NCI-H82 treated with DMSO at 0.1 percent for 48 hours (cell line): Measurements from ENCODE around the gene TNFRSF4.

ENCODE experiments used
- DNase-seq: peaks from one replicate; lab custom pipeline; 2025; ENCODE audit not compliant: unreplicated experiment; lab: John Stamatoyannopoulos, UW

The TNFRSF4 gene

DNA sequence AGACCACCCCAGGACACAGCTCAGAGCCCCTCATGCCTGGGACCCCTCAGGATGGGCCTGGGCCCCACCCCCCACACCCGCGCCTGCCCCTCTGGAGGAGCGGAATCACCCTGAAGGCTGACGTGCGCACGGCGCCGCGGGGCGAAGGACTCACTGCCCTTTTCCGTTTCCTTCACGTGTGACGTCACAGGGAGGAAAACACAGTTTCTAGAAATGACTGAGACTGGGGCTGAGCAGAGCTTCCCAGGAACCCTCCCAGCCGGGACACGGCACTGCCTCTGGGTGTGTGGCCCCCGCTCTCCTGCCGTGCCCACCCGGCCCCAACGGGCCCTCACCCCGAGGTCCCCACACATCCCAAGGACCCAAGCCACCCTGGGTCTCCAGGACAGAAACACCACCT is 5.4 kb upstream of the TNFRSF4 start:
- DNase-seq: no peak

DNA sequence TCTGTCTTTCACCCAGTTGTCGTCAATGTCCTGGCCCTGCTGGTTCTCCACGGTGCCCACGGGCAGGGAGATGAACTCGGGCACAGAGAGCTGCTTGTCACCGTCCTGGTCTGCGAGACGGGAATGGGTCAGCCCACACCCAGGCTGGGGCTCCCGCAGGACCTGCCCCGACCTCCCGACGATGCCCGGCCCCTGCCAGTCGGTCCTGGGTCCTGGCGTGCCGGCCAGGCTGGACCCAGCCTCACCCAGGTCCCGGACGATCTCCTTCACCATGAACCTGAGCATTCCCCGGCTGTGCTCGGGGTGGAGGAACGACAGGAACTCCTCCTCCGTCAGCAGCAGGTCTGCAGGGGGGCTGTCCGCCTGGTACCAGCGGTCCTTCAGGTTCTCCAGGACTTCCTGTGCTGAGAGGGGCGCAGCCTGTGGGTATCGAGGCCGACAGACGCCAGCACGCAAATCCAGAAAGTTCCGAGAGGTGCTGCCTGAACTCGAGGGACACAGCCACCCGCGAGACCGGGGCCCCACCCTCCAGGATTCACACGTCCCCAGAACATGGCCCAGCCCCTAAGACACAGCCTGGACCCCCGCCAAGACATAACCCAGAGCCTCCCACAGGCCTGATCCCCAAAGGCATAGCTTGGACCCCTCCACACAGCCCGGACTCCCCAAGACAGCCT is 4.7 kb upstream of the TNFRSF4 start:
- no peak for DNase-seq

DNA sequence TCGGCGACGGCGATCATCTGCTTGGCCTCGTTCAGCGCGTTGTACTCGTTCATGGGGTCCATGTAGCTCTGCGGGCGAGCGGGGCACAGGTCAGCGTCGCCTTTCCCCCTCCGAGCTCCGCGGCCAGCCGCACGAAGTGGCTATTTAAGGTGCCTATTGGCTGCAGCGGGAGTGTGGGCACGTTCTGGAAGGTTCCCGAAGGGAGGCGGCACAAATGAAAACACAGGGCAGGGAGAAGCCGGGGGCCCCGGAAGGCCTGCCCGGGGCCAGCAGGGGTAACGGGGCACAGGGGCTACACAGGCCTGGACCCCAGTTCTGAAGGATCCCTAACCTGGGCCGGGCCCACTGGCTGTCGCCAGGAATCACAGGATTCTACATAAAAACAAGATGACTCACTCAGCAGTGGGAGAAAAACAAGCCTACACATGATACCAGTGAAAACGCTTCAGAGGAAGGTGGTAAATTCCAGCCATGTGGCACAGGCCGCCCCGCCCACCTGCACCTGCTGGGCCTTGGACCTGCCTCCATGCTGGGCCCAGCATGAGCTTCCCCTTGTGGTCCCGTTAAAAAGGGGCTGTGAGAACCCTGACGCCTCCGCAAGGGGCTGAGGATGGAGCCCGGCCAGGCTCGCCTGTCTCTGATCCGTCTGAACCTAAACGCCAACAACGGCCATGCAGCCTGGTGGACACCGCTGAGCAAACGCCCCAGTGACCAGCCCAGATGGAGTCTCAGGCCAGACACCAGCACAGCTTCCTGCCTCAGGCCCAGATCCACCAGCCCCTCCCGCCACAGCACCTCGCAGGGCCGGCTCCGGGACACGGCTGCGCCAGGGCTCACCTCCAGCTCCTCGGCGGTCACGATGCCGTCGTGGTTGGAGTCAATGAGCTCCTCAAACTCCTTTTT is 3.9 kb upstream of the TNFRSF4 start:
- DNase-seq: no peak

DNA sequence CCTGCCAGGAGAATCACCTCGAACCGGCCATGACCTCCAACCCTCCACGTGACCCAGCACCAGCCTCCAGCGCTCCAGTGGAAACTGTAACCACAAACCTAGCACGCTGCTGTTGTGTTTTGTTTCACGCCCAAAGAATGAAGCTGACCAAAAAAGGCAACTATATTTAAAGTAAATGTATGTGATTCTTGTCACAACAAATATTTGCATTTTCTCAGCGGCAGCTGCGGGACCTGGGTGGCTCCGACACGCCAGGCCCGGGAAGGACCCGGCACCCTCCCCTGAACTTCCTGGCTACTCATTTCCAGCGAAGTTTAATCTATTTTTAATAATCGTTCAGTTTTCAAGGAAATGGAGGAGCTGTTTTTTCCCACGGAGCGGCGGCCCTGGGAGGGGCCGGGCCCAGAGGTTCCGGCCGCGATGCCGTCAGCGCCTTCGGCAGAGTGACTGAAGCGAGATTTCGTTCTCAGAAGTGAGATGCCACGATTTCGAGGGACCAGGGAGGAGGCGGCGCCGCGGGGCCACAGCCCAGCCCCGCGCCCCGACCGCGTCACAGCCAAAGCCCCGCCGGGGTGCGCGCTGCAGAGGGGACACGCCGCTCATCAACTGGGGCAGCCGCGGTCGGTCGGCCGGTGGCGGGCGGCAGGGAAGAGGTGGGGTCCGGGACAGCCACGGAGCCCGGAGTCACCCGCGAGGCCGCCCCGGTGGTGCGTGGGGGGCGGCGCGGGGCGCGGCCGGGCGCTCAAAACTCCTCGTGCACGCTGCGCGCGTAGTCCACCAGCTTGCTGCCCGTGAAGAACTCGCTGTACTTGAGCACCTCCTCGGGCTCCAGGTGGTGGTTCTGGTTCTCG is 3.0 kb upstream of the TNFRSF4 start:
- DNase-seq: no peak

DNA sequence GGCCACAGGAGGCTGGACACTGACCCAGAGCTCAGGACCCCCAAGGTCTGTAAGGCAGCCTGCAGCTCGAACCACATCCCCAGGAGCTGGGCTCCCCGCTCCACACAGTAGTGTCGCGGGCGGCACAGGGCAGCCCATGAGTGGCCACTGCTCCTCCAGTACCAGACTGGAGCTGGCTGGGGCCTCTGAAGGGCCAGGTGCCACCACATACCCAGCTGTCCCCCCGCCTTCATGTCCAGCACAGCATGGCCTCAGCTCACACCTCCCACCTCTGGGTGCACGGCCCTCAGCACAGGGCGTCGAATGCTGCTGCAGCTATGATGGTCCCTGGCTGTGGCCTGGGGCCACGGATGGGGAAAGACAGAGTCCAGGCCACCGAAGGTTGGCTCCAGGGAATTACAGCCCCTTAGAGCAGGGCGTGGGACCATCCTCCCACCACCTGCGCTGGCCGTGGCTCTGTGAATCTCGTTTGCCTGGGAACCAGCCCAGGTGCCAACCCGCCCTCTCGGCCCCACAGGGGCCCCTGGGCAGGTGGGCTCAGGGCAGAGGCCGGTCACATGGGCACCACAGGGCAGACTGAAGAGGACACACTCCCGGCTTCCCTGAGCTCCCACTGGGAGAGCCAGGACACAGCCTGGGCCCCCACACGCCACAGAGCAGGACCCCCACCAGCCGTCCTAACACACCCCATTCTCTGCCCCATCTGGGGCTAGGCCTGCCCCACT is 2.1 kb upstream of the TNFRSF4 start:
- DNase-seq: no peak

DNA sequence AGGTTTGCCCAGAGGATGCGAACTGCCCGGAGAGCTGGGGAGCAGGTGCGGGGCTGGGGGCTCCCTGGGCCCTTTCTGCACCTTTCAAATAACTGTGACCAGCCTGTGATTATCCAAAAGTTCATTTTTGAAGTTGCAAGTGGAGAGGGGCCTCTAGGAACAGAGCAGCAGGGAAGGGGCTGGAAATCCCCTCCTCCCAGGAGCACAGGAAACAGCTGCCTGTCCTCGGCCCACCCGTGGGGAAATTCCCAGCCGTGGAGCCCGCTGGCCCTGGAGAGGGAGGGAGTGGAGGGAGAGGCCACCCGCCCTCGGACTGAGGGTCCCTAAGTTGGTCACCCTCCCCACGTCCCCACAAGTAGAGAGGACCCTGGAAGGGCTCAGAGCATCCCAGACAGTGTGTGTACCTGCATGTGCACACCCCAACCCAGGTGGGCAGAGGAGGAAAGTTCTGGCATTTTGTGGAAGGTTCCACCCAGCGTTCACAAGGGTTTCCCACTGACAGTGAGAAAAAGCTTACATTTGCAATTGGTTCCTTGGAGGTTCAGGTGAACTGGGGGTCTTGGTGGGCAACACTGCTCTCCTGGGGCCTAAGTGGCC is 1.2 kb upstream of the TNFRSF4 start:
- no peak for DNase-seq

DNA sequence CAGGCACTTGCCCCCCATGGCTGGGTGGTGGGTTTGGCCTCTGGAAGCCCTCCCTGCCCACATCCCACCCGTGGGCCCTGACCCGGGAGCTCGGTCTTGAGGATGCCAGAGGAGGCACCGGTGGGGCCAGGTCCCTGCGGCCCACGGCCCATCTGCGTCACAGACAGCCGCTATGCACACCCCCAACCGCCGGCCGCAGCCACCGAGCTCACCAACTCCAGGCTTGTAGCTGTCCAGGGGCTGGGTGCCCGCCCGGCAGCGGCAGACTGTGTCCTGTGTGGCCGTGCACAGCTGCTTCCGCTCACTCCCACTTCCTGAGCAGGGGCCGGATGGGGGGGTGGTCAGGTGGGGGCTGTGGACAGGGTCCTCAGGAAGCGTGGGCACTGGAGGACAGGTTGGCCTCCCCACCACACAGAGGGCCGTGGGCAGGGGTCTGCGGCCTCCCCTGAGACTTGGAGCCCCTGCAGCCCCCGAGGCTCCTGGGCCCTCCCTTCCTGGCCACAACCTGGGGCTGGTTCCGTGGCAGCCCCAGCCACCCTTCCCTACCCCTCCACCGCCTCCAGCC is 1.1 kb downstream of the TNFRSF4 start:
- DNase-seq: no peak

DNA sequence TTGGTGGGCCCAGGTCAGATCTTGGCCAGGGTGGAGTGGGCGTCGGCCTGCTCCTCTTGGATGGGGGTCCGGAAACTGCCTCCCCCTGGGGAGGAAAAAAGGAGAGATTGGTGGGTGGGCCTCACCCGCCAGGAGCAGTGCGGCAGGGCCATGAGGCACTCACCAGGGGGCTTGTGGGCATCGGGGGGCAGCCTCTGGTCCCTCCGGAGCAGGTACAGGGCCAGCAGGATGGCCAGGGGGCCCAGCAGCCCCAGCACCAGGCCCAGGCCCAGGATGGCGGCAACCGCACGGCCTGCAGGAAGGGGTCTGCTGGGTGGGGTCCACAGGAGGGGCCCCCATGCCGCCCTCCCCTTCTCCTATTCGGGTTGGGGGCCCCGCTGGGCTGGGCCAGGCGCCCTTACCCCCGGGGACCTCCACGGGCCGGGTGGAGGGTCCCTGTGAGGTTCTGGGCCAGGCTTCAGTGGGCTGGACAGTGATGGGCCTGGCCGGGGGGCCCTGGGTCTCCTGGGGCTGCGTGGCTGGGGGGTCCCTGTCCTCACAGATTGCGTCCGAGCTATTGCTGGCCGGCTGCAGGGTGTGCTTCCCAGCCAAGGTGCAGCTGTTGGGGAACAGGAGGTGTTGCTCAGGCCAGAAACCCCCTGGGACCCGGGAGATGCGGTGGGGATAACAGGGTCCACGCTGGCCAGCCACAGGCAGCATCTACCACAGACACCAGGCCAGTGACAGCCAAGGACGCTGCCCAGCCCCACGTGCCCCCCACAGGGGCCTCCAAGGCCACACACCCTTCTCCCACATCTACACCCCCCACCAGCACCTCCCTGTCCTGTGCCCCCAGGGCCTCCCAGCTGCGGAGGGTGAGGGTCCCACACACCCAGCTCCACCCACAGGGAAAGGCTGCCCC is 2.2 kb downstream of the TNFRSF4 start:
- no peak for DNase-seq

DNA sequence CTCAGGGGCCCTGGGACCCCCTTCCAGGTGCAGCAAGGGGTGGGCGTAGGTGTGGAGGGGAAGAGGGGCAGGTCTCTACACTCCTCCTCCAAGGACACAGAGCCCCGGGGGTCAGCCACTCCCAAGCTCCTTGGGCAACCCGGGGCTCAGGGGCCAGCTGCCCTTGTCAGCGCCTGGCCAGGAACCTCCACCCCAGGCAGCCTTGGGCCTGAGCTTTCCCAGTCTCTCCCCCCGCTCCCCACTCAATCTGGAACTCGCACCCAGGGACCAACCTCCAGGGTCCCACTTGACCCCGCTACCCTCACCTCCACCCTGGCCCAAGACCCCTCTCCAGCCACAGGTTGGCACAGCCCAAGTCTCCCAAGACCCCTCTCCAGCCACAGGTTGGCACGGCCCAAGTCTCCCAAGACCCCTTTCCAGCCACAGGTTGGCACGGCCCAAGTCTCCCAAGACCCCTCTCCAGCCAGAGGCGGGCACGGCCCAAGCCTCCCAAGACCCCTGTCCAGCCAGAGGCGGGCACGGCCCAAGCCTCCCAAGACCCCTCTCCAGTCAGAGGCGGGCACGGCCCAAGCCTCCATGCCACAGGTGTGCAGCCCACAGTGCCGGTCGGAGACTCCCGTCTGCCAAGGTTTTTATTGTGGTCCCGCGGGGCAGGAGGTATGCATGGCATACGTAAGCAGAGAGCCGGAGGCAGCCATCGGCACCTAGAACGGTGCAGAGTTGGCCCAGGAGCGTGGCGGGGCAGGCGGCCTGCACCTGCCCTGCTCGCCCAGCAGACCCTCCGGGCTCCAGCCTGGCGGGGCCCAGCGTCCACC is 3.0 kb downstream of the TNFRSF4 start:
- DNase-seq: no peak

DNA sequence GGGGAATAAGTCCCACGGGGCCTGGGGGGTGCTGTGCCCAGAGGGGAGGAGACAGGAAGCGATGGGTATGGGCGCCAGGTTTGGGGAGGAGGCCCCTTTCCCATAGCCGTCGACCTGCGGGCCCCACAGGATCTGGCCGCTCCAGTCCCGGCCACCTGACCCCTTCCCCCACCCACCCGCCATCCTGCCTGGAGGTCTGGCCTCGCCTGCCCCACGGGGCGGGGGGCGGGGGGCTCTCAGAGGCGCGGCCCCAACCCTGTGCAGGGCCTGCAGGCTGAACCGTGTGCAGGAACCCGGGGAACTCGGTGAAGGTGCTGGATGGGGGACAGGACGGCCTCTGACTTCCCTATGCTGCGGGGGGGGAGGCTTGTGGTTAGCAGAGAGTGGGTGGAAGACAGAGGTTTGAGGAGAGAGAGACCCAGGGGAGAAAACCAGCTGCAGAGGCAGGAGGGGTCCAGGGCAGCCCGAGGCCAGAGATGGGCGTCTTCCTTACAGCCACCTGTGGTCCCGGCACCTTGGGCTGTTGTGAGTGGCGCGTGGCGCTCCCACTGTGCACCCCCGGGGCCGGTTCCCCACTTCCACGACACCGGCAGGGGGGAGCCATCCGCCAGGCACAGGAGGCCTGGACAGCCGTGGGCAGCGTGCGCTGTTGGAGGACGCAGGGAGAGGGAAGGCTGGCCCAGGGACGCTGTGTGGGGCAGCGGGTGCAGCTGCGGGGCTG is 5.1 kb downstream of the TNFRSF4 start:
- DNase-seq: no peak

DNA sequence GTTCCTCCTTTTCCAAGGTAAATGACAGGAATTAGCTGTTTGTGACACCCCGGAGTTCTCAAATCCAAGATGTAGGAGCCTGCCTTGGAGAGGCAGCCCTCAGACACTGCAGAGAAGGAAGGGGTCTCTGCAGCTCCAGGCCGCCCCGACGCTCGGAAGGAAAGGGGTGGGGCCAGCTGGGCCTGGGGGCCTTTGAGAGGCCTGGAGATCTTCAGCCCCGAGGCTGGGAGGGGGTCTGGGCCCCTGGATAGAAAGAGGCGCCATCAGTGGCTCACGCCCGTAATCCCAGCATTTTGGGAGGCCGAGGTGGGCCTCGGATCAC is 6.4 kb downstream of the TNFRSF4 start:
- DNase-seq: no peak

DNA sequence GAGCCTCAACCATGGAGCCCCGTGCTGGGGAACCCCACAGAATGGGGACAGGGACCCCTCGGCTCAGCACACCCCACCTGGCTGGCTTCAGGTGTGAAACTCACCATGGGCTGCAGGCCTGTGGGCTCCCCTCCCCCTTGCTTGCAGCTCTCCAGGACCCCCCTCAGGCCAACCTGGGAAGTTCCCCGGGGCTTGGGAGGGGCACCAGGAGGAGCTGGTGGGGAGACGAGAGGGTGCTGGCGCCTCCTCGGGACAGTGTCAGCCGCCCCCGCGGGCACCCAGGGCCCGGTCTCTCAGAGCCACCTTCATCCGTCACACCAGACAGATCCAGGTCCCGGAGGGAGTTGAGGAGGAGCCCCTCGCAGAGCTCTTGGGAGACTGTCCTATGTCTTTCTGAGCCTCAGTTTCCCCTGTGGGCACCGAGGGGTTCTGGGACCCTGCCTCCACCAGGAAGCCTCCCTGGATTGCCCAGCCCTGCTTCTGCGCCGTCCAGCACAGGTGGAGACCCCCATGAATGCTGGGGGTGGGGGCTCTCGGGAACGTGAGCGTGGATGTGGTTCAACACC is 6.9 kb downstream of the TNFRSF4 start:
- no peak for DNase-seq

DNA sequence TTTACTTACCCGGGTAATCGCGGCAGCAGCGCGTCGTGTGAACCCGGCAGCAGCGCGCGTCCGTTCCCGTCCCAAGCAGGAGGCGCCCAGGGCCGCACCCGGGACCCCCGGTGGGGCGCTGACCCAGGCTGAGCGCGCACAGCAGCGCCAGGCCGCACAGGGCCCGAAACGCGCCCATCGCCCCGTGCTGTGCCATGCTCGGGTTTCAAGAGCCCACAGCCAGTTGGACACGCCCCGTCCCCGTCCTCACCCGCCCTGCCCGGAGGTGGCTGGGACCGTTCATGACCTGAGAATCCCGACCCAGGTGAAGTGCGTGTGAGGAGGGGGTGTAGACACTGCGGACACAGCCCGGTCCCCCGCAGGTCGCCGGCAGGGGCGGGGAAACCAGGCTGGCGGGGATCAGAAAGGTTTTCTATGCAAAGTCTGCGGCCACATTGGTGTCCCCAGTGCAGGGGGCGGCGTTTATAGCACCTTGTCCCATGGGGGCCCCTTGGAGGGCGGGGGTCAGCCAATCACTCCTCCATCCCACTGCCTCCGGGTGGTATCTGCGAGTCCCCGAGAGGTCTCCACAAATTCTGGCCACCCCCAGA is 7.5 kb downstream of the TNFRSF4 start, which contains the start of gene TNFRSF18:
Gene TNFRSF18, minus strand, starts transcription at position 217 of the 590 bp plus-strand sequence. Its CDS starts 21 bp downstream, at position 196.
- DNase-seq: no peak

DNA sequence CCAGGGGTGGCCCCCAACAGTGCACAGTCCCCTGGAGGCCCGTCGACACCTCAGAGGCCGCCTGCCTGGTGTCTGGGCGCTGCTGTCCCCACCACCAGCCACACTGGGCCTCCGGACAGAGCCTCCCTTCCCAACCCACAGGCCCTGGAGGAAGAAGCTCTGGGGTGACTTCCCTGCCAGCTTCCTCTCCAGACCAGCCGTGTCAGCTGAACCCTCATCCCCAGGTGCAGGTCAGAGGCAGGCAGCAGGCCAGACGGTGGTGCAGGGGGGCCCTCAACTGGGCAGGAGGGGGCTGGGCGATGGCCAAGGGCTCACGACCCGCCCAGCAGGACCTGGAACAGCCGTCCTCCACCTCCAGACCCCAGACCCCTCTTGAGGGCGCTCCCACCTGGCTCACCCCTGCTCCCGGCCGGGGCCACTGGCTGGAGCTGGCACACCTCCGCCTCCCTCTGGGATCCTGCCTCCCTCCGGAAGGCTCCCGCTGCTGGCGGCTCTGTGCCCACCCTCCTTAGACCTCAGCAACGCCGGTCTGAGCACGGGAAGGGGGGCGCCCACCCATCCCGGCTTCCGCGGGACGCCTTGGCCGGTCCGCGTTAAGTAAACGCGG is 8.1 kb downstream of the TNFRSF4 start:
- no peak for DNase-seq

DNA sequence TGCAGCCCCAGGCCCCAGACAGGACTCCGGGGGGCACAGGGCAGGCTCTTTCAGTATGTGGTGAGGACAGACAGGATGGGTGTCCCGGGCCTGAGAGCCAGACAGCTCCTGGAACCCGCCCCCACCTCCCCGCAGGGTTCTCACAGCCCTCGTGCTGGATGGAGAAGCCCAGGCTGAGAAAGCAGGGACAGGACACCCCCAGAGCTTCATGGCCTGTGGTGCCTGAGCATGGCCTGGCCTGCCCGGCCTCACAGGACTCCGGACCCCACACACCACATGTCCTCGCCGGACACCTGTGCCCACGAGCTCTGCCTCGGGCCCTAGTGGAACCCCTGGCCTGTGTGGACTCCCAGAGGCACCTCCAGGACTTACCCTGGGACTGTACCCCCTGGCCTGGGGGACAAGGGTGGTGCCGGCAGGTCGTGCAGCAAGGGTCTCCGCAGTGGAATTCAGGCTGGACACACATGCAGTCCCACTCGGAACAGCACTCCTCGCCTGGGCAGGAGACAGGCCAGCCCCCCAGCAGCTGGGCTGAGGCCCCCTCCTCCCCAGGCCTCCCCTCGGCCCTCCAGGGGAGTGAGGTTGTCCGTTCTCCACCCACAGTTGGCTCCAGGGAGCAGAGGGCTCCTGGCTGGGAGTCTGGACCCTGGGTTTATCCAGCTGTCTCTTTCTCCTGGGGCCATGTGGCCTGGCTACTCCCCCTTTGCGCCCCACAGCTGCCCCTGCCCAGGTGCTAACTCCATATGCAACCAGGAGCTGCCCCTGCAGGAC is 8.8 kb downstream of the TNFRSF4 start:
- no peak for DNase-seq

DNA sequence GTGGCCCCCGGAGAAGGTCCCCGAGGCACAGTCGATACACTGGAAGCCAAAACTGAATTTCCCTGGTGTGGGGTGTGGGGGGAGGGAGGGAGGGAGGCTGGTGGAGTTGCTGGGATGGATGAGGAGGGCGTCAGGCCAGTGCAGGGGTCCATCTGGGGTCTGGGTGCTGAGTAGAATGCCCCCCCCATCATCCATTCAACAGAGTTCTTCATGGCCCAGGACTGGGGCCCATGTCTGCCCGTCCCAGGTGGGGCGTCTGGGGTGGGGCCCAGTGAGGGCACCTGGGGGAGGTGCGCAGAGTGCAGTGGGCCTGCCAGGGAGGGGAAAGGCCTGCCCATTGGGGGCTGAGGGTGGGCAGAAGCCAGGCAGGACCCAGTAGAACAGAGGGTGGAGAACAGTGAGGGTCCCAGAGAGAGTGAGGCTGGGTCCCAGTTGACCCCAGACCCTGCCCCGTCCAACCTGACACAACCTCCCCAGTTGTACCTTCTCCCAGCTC is 9.5 kb downstream of the TNFRSF4 start:
- DNase-seq: no peak
